ENCODE data around the gene GLCE. TPM values are rescaled to one million over a fixed set of nuclear protein-coding genes. Genes with fewer than 3 reads are reported as not detected.

The GLCE gene
- total RNA-seq, 4 donors from 2014 or later = 10.7 to 24.5 (median 16.2) TPM

GRCh38 chr15:69154078-69154477, 6.4 kb upstream of the GLCE start:
- no peak for TF ChIP-seq CTCF (IDR thresholded peaks at IDR 0.05; ENCODE audit: low read depth)

- no peak for TF ChIP-seq CTCF (IDR thresholded peaks at IDR 0.05; ENCODE audit: low read depth)
These were observed 5.8 kb upstream of the GLCE start for GRCh38 chr15:69154684-69155083.

GRCh38 chr15:69156736-69157381, 3.6 kb upstream of the GLCE start:
- no peak for TF ChIP-seq CTCF (IDR thresholded peaks at IDR 0.05; ENCODE audit: low read depth)

GRCh38 chr15:69158201-69158842, 2.1 kb upstream of the GLCE start:
- TF ChIP-seq CTCF (IDR thresholded peaks at IDR 0.05; ENCODE audit: low read depth) = no peak

- no peak for TF ChIP-seq CTCF (IDR thresholded peaks at IDR 0.05; ENCODE audit: low read depth)
These were observed 1.6 kb upstream of the GLCE start for GRCh38 chr15:69158843-69159240.

- no peak for TF ChIP-seq CTCF (IDR thresholded peaks at IDR 0.05; ENCODE audit: low read depth)
These were observed 662 bp upstream of the GLCE start for GRCh38 chr15:69159805-69160140.

- no peak for TF ChIP-seq CTCF (IDR thresholded peaks at IDR 0.05; ENCODE audit: low read depth)
These were observed 843 bp downstream of the GLCE start for GRCh38 chr15:69161079-69161877.
